NCI-H524 treated with DMSO at 0.1 percent for 48 hours (cell line): ENCODE results near the gene ERGIC2.

Experiments used
- DNase-seq: peaks from one replicate; lab custom pipeline; 2025; lab: John Stamatoyannopoulos, UW

The ERGIC2 gene

GRCh38 chr12:29374913-29375312 is 6.1 kb downstream of the ERGIC2 start:
- no peak for DNase-seq

GRCh38 chr12:29374012-29374411 is 7.0 kb downstream of the ERGIC2 start:
- no peak for DNase-seq

- DNase-seq = no peak
These were observed 15.9 kb downstream of the ERGIC2 start for GRCh38 chr12:29365091-29365490.

- no peak for DNase-seq
These were observed 26.0 kb downstream of the ERGIC2 start for GRCh38 chr12:29354954-29355353.

- no peak for DNase-seq
These were observed 30.9 kb downstream of the ERGIC2 start for GRCh38 chr12:29350080-29350479.

- DNase-seq = no peak
These were observed 34.1 kb downstream of the ERGIC2 start for GRCh38 chr12:29346769-29347421.

GRCh38 chr12:29343022-29343799 is 37.8 kb downstream of the ERGIC2 start:
- DNase-seq = no peak

- DNase-seq = no peak
These were observed 43.6 kb downstream of the ERGIC2 start for GRCh38 chr12:29337325-29337724.

- DNase-seq = no peak
These were observed 46.0 kb downstream of the ERGIC2 start for GRCh38 chr12:29334937-29335336.

GRCh38 chr12:29333178-29333577 is 47.8 kb downstream of the ERGIC2 start:
- DNase-seq = no peak

GRCh38 chr12:29329411-29329810 is 51.6 kb downstream of the ERGIC2 start:
- no peak for DNase-seq

- no peak for DNase-seq
These were observed 58.8 kb downstream of the ERGIC2 start for GRCh38 chr12:29322157-29322556.

- DNase-seq = no peak
These were observed 60.5 kb downstream of the ERGIC2 start for GRCh38 chr12:29320295-29321085.

GRCh38 chr12:29317556-29318363 is 63.2 kb downstream of the ERGIC2 start:
- peak; percentile 24 for DNase-seq

GRCh38 chr12:29316752-29317151 is 64.2 kb downstream of the ERGIC2 start:
- DNase-seq = no peak

- no peak for DNase-seq
These were observed 66.6 kb downstream of the ERGIC2 start for GRCh38 chr12:29314416-29314815.

GRCh38 chr12:29310899-29311298 is 70.1 kb downstream of the ERGIC2 start:
- DNase-seq = no peak

- DNase-seq = no peak
These were observed 71.6 kb downstream of the ERGIC2 start for GRCh38 chr12:29309320-29309902.

GRCh38 chr12:29306682-29307081 is 74.3 kb downstream of the ERGIC2 start:
- no peak for DNase-seq

GRCh38 chr12:29306266-29306665 is 74.7 kb downstream of the ERGIC2 start:
- no peak for DNase-seq

- no peak for DNase-seq
These were observed 76.6 kb downstream of the ERGIC2 start for GRCh38 chr12:29304388-29304787.

GRCh38 chr12:29301114-29301513 is 79.9 kb downstream of the ERGIC2 start:
- no peak for DNase-seq
